HG03571 (cell line): ENCODE measurements around the gene RBM19.

Experiments used
- ATAC-seq: cut with Tn5 transposase; IDR thresholded peaks from one replicate; pipeline ENCODE4 v1.9.1; 2021; ENCODE audit not compliant: unreplicated experiment

Gene RBM19

DNA sequence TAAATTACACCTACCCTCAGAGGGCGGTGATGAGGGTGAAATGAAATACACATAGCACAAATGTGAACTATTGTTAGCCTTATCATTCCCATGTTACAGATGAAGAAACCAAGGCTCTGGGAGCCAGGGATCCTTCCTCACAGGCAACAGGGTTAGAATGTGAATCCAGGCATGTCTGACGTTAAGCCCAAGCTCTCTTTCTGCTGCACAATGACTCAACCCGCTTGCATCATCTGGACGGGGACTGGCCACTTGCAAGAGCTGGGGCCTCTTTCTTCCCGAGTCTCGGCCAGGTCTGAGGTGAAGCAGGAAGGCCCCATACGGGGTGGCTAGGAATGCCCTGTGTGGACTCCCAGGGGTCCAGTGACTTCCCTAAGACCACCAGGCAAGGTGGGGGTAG lies 105.2 kb downstream of the RBM19 start:
- ATAC-seq, result no peak

DNA sequence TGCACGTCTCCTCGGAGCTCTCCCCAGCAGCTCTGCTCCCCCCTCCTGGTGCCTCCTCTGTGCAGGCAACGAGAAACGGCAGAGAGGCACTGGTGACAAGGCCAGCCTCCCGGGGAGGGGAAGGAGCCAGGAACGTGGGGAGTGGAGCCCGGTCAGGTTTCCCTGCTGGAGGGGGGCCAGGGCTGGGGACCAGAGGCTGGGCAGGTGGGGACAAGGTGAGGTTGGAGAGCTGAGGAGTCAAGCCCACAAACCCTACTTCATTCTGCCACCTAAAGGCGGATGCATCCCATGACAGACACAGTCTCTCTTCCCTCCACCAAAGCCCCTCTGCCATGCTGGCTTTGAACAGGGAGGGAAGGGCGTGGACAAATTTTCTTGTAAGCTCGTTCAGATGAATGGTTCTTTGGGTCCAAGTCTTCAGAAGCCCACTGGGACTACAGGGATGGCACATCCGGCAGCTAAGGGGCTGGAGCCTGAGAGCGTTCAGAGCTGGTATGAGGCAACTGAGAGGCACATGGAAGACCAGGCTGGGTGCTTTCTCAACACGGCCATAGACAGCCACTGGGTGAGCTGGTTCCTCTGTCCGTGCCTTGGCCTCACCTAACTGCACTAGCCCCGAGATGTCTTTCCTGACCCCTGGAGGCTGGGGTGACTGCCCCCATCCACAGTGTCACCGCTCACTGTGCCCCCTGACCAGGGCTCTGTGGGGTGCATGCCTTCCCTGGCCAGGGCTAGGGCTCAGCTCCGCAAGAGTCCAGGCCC lies 105.9 kb downstream of the RBM19 start:
- ATAC-seq, result no peak

DNA sequence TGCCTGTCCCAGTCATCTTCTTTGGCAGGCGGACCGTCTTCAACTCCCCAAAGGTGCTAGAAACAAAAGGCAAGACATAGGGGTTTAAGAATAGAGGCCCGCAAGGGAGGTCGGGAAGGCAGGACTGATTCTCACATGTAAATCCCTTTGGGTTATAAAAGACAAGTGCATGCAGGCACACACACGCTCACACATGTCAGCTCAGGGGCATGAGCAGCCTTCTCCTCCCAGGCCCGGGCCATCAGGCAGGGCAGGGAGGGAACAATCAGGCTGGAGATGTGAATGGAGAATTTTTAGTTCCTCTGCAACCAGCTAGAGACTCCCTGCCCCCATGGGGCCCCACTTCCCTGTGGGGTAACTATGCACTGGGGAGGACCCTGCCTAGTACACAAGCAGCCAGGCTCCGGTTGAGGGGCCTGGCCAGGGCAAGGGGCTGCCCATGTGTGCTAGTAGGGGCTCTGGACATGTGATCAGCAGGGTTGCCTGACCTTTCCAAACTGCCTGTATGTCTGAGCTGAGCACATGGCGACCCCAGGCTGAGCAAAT lies 107.2 kb downstream of the RBM19 start:
- ATAC-seq, result no peak

DNA sequence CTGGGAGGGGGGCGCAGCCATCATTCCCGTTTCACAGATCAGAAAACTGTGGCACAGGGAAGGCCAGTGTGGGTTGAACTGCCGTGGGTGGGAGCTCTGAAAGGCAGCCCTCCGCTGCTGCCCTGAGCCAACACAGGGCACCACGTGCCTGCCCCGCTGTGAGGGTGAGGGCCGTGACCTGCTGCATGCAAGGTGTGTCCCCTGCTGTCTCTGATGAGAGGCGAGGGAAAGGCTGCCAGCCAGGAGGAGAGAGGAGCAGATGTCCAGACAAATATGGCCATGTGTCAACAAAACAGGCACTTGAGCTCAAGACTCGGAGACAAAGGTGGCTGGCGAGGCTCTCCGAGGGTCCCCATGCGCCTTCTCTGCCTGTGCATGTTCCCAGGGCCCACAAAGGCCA lies 108.8 kb downstream of the RBM19 start:
- no peak for ATAC-seq

DNA sequence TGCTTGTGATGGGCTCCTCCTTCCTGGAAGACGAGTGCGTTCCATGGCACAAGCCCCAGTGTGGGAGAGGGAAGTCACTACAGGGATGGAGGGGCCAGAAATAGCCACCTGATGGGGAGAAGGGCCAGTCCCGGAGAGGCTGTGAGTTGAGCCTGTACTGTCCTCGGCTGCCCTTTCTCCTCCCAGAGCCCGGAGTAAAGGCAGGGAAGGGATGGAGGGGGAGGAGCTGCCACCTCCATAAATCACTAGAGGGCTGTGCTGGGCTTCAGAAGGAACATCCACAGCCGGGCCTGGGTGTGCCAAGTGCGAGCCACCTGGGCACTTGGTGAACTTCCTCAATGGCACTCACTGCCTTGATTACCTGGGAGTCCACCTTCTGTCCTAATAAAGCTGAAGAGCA lies 110.1 kb downstream of the RBM19 start:
- ATAC-seq, result no peak

DNA sequence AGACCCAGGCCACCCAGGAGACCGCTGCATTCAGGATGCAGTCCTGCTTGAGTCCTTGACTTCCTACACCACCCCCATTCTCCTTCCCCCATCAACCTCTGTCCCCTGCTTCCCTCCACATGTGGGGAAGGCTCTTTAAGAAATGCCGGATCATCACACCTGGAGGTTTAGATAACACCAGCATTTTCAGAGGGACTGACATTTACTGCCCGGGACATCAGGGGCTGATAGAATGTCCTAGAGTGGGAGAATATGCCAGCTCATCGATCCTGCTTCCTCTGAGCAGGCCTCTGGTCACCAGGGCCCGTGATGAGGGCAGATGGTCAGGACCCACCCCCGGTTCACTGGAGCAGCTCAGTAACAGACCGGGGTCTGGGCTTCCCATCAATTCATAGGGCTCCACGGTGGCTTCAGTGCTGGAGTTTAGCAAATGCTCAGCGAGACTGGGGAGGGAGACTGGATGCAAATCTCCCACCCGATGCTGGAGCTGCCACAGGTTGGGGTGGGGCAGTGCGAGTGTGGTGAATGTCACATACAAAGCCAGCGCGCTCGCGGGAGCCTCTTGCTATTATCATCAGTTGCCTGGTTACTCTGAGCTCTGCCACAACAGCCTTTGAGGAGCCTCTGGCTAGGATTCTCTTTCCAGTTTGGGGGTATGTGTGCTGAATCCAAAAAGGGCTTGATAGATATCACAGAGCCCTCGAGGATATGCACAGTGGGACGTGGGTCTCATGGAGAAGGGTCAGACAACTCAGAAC lies 111.6 kb downstream of the RBM19 start:
- ATAC-seq, result no peak

DNA sequence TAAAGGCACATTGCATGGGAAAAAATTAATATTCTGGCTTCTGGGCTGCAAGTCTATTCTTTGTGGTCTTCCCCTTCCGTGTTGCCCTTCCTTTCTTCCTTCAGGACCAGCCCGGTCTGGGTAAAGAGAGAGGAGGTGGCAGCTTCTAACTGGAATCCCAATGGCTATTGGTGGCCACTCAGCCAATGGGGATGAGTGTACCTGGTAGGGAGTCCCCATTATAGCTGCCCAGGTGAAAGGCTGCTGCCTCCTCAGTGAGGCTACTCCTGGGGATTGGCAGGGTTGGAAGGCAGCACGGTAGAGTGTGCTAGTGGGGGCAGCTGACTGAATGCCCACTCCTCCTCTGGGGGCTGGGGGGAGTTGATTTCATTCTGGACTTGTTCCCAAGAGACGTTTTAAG lies 112.6 kb downstream of the RBM19 start:
- ATAC-seq, result no peak

DNA sequence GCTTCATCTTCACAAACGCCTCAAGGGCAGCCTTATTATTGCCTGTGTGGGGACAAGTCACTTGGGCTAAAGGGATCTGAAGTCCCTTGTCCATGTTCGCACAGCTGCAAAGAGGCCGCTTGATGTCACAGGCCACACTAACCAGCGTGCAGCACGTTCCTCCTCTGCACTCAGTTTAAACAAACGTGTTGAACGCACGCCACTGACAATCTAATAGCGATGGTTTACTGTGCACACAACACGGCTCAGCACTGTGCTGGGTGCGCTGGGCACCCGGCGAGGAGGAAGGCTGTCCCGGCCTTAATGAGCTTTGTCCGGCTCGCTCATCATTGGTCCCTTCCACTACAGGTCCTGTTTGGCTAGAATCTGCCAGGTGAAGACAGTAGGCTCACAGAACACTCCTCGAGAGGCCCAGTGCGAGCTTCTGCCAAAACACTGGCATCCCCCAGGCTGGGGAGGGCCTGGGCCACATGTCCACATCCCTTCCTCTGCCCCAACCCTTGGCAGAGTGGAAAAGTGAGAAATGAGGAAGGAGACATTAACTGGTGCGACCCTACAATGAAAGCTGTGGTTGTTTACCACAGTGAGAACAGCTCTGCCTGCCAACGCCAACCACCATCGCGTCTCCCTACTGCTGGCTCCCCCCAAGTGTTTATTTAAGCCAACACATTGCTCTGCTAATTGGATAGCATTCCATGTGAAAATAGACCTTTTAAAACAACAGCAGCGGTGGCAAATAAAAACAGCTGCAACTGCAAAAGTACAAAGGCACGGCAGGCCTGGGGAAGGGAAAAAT lies 113.2 kb downstream of the RBM19 start:
- no peak for ATAC-seq

DNA sequence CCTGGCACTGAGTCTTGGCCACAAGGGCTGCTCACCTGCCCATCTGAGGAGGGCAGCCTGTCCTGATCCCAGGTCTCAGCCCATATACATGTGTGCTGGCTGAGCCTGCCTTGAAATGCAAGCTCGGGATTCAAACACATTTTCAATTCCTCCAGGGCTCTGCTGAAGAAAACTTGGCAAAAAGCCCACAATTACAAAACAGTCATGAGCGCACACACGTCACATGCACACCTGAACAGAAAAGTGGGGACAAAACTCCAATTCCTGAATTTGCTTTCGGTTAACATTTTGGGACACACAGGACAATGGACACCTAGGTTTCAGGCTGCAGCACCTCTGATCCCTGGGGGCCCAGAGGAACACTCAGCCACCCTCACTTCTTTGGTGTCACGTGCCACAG lies 113.9 kb downstream of the RBM19 start:
- ATAC-seq, result no peak

DNA sequence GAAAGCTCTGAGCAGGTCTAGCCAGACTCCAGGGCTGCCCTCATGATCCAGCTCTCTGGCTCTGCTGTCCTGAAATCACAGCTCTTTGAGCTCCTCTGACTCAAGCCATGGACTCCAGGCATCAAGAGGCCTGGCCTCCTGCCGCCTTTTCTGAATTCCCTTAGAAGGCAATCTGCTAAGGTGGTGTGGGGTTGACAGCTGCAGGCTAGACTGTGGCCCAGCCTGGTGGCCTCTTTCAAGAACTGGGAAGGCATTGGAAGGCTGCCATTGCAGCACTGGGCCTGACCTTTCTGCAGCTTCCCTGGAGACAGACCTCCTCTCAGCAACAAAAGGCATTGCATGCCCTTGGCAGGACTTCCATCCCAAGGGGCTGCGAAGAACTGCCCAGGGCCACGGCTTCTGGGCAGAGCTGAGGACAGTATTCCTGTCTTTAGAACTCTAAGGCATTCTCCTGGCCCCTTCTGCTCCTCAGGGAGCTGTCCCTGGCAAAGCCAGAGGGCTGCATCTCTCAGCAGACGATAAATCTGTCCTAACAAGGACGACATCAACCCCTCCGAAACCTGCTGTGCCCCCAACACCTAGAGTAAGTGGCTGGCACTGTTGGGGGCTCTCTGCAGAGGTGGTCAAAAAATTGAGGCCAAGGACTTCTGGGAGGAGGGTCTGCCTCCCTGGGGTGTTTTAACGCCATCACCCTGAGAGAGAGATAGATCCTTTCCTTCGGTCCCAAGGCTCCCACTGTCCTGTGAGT lies 115.6 kb downstream of the RBM19 start:
- ATAC-seq, result no peak

DNA sequence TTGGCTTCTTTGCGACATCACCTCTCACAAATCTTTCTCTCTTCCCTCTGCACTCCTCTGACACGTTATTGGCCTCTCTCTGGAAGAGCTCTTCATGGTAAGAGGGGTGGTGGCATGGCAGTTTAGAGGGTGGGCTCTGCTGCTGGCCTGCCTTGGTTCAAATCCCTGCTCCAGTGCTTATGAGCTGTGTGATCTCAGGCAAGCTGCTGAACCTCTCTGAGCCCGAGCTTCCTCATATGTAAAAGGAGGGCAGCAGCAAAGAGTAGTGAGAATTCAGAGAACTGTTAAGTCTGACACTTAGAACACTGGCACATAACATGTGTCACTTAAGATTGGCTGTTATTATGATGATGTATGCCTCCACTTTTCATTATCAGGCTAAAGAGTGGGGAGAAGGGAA lies 118.3 kb downstream of the RBM19 start:
- no peak for ATAC-seq

DNA sequence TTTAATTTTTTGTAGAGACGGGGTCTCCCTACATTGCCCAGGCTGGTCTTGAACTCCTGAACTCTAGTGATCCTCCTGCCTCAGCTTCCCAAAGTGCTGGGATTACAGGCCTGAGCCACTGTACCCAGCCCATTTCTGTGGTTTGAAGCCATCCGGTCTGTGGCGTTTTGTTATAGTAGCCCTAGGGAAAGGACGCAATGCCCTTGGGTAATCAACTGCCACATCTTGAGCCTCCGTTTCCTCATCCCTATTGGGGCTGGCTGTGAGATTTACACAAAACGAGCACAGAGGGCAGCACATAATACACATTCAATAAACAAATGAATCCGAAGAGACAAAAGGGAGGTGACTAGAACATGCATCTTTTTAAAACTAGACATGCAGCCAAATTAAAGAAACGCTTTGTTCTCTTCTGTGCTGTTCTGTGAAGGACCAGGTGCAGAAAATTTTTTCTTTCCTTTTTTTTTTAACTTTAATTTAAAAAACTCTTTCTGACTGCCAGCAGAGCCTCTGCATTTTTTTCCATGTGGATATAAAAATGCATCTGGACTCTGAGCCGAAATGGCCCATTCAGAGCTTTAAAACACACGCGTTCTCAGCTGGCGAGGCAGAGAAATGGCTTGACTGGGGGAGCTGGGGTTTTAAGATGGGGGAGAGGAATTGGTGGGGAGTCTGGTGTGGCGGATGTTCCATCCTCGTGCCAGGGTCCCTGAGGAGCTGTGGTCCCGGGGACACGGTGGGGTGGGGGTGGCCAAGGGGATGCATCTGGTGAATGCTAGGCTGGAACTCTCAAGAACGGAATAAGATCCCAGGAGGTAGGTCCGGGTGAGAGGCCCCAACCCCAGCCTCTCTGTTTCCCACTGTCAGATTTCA lies 119.0 kb downstream of the RBM19 start:
- ATAC-seq, result no peak

DNA sequence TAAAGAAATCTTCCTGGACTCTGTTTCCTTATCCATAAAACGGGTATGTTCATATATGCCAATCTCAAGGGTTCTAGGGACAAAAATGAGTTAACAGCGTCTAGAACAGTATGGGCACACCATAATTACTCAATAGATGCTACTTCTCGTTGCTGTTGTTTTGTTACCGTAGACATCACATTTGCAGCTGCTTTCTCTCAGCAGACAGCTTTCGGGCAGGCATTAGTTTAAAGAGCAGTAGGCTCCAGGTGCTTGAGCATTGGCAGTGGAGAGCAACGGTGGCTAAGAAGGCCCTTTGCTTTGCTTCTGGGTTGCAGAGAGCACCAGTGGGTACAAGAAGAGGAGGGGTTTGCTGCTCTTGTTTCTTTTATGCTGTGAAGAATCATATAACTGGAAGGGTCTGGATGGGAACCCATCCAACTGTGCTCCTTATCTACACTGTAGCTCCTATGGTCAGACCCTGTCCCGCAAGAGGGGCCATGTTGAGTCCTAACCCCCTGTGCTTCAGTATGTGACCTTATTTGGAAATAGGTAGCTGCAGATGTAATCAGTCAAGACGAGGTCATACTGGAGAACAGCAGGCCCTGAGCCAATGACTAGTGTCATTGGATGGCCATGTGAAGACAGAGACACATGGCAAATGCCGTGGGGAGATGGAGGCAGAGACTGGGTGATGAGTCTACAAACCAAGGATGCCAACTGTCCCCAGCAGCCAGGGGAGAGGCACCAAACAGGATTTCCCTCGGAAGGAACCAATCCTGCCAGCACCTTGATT lies 120.0 kb downstream of the RBM19 start:
- no peak for ATAC-seq

DNA sequence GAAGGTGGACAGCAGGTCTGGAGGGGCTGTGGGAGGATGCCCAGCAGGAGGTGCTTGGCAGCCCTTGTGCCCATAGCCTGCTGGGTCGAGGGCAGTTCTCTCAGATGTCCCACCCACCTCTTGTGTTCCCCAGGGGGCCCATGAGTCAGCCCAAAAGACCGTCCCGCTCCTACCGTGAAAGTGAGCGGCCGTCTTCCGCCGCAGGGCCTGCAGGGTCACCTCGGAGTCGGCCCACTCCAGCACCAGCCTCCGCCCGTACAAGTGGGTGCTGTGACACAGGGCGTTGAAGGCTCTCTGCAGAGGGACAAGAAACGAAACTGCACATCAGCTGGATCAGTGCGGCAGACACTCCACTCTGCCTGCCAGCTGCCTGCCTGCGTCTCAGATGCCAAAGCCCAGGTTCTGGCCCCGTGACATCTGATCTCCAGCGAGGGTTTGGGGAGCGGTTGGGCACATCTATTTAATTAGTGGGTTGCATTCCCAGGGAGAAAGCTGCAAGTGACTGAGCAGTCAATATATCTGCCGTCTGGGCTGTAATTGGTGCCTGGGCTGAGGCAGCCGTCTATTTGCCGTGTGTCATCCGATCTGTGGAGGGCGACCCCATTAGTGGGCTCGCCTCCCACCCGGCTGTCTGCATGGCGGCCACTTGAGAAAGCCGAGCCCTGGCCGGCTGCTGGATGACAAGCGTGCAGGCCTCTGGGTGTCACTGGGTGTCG lies 121.5 kb downstream of the RBM19 start:
- no peak for ATAC-seq

DNA sequence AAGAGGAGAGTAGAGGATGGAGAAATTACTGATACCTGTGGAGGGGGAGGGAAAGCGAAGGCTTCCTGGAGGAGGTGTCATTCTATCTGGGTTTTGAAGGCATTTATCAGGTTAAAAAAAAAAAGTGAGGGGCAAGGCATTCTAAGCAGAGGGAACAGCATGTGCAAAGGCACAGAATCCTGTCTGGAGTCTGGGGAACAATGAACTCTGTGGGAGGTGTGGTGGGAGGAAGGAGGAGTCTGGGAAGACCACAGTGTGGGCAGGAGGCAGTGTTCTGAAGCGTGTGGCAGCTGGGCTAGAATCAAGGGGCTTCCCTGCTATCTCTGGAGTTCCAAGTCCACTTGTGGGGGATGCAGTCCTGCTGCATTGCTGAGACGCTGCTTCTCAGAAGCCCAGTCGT lies 123.4 kb downstream of the RBM19 start:
- no peak for ATAC-seq

DNA sequence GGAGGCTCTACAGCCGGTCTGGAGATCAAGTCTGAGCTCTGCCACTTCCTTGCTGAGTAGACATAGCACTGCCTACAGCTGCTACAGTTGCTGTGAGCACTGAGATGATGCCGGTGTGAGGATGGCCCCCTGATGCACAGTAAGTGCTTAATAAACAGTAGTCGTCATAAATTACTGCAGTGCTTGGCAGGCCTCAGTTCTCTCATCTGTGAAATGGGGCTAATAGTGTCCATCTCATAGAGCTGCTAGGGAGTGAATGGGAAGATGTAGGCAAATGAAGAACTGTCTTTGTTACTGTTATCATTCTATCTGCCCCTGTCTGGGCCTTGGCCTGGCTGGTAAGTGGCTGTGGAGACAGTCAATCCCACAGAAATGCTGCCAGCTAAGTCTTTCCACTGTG lies 124.3 kb downstream of the RBM19 start:
- ATAC-seq, result no peak

DNA sequence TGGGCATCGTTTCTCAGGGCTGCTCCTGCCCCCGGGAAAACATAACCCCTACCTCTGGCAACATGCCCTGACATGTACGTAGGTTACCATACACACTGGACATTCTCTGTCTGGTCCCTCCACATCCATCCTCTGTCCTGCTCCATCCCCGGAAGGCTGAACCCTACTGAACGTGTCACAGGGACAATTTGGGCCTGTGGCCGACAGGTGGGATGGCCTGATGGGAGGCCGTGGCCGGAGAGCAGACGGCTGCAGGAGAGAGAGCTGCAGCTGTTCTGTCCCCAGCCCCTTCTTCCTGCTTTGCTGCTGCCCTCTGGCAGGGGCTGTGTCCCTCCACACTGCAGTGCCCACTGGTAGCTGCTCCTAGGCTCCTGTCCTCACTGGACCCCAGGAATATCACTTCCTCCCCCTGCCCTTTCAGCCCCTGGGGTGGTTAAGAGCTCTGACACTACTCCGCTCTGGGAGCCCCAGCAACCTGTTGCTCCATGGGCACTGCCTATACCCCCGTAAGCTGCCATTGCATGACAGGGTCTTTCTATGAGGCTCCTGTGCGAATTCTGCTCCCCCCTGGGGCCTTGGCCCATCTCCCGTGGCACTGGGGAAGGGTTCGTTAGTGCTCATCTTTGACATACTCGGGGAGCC lies 125.6 kb downstream of the RBM19 start:
- no peak for ATAC-seq

DNA sequence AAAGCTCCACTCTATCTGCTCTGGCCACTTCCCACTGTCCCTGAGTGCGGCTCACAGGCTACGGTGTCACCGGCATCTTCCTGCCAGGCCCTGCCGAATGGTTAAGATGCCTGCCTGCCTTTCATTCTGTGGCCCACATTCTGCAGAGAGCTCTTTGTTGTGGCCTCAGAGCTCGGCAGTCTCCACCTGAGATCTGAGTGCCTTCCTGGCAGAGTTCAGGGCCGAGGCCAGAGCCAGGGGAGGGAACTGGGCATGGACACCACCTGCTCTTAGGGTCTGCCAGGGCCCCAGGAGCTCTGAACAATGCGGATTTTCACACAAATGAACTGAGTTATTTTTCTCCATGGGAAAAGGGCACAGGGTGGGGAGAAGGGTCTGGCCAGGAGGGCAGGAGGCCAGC lies 127.2 kb downstream of the RBM19 start:
- ATAC-seq, result no peak
